HL-60/S4 (cell line): ENCODE measurements around the gene MORN1.

Experiments
- in situ Hi-C: fragments of 300-500 bp; cut with MboI; formaldehyde crosslinking; loops from 2 replicates; pipeline ENCODE4 v1.14.3; 2022; ENCODE audit warnings: low sequenced_read_pairs

The MORN1 gene

GRCh38 chr1:2406451-2407041 is 15.2 kb upstream of the MORN1 start:
- in situ Hi-C loops: no loop called here

- in situ Hi-C loops: no loop called here
Observed at GRCh38 chr1:2405588-2406295, 14.4 kb upstream of the MORN1 start.

- in situ Hi-C loops: no loop called here
Observed at GRCh38 chr1:2404890-2405511, 13.6 kb upstream of the MORN1 start.

- in situ Hi-C loops: no loop called here
Observed at GRCh38 chr1:2404142-2404889, 13.0 kb upstream of the MORN1 start.

- in situ Hi-C loops: no loop called here
Observed at GRCh38 chr1:2403273-2403672, 11.9 kb upstream of the MORN1 start.

GRCh38 chr1:2402420-2402819 is 11.1 kb upstream of the MORN1 start:
- in situ Hi-C loops: no loop called here

GRCh38 chr1:2400950-2401649 is 9.7 kb upstream of the MORN1 start:
- in situ Hi-C loops: no loop called here

GRCh38 chr1:2400576-2400909 is 9.2 kb upstream of the MORN1 start:
- in situ Hi-C loops: no loop called here

GRCh38 chr1:2399890-2400575 is 8.7 kb upstream of the MORN1 start:
- in situ Hi-C loops: no loop called here

- in situ Hi-C loops: no loop called here
Observed at GRCh38 chr1:2398871-2399270, 7.5 kb upstream of the MORN1 start.

- in situ Hi-C loops: no loop called here
Observed at GRCh38 chr1:2397007-2397679, 5.8 kb upstream of the MORN1 start.

GRCh38 chr1:2396476-2396875 is 5.1 kb upstream of the MORN1 start:
- in situ Hi-C loops: no loop called here

GRCh38 chr1:2396059-2396458 is 4.7 kb upstream of the MORN1 start:
- in situ Hi-C loops: no loop called here

GRCh38 chr1:2395245-2395644 is 3.9 kb upstream of the MORN1 start:
- in situ Hi-C loops: no loop called here

- in situ Hi-C loops: no loop called here
Observed at GRCh38 chr1:2394761-2395160, 3.4 kb upstream of the MORN1 start.

GRCh38 chr1:2394220-2394619 is 2.9 kb upstream of the MORN1 start:
- in situ Hi-C loops: no loop called here

GRCh38 chr1:2393471-2393877 is 2.1 kb upstream of the MORN1 start:
- in situ Hi-C loops: no loop called here

- in situ Hi-C loops: no loop called here
Observed at GRCh38 chr1:2392686-2393085, 1.3 kb upstream of the MORN1 start.

GRCh38 chr1:2391931-2392509 is 666 bp upstream of the MORN1 start:
- in situ Hi-C loops: no loop called here

GRCh38 chr1:2389644-2390043 is 1.7 kb downstream of the MORN1 start:
- in situ Hi-C loops: no loop called here
